Endothelial cell of umbilical vein (primary cell): ENCODE data around the gene BNIPL. TPM values are rescaled to one million over a fixed set of nuclear protein-coding genes. Genes with fewer than 3 reads are reported as not detected.

ENCODE experiments used
- BruUV-seq: library from RNA; stranded (reverse); fragments of 400-500 nt; replicated peaks from 2 replicates; lab custom pipeline; 2021; lab: Mats Ljungman, UMichigan
- CTCF ChIA-PET: fragments of 300-600, 350-600 bp; sonication (Branson Sonifier 250); formaldehyde crosslinking; loops from one replicate; lab custom pipeline; 2021; ENCODE audit warnings: antibody characterized with exemption, inconsistent platforms; lab: Charles Lee
- POLR2A ChIA-PET: fragments of 300-600, 350-600 bp; sonication (Branson Sonifier 250); formaldehyde crosslinking; loops from one replicate; lab custom pipeline; 2021; ENCODE audit warnings: antibody characterized with exemption, inconsistent platforms; lab: Charles Lee
- DNase-seq: peaks from one replicate; pipeline ENCODE4 v3.0.0-alpha.2; 2011; ENCODE audit warnings: low read depth, low spot score
- FAIRE-seq: peaks from 2 replicates; lab custom pipeline; 2011; peaks lifted over from hg19 to GRCh38; lab: Jason Lieb, UNC
- H2AFZ ChIP-seq: 2 replicates; pipeline ENCODE4 v1.6.0; 2012; ENCODE audit warnings: low read depth, low read length, control low read depth, inconsistent platforms
- H3K27ac ChIP-seq: 2 replicates; pipeline ENCODE4 v1.5.1; 2011; ENCODE audit warnings: low read depth, mild to moderate bottlenecking, control low read depth, low read length, moderate library complexity; ENCODE audit not compliant: insufficient read depth
- H3K27me3 ChIP-seq, 2 experiments: 2 replicates each; pipeline versions ENCODE4 v1.6.0 to v1.6.1; 2011; ENCODE audit warnings: low read length in 2 of 2, mixed read lengths in 1 of 2; ENCODE audit not compliant: control insufficient read depth in 2 of 2, insufficient read depth in 2 of 2
- H3K36me3 ChIP-seq, 2 experiments: 2 replicates in 1 of 2; 3 replicates in 1 of 2; pipeline ENCODE4 v1.5.1; 2011; ENCODE audit warnings: low read length in 2 of 2, mild to moderate bottlenecking in 1 of 2, moderate library complexity in 1 of 2; ENCODE audit not compliant: control insufficient read depth in 2 of 2, insufficient read depth in 2 of 2; ENCODE audit errors: extremely low read depth in 1 of 2
- H3K4me1 ChIP-seq: 3 replicates; pipeline ENCODE4 v1.5.1; 2011; ENCODE audit warnings: mild to moderate bottlenecking, low read length; ENCODE audit not compliant: control insufficient read depth, insufficient read depth; ENCODE audit errors: extremely low read depth
- H3K4me2 ChIP-seq: 2 replicates; pipeline ENCODE4 v1.6.1; 2011; ENCODE audit warnings: low read length, control low read depth, mixed read lengths; ENCODE audit not compliant: insufficient read depth
- H3K4me3 ChIP-seq, 3 experiments: fragments of 200-600 bp in 1 of 3; sonication (generic), shearing (Covaris generic) in 1 of 3; replicated peaks in 1 of 3; 2 replicates each; pipeline ENCODE4 v1.5.1; 2011 to 2016; ENCODE audit warnings: control low read depth in 3 of 3, low read length in 3 of 3, mild to moderate bottlenecking in 2 of 3, inconsistent platforms in 1 of 3, low read depth in 1 of 3, moderate library complexity in 1 of 3; ENCODE audit not compliant: insufficient read depth in 1 of 3
- H3K79me2 ChIP-seq: 2 replicates; pipeline ENCODE4 v1.6.0; 2012; ENCODE audit warnings: low read length, inconsistent platforms; ENCODE audit not compliant: control insufficient read depth, insufficient read depth
- H3K9ac ChIP-seq: replicated peaks from 2 replicates; pipeline ENCODE3; 2011; ENCODE audit warnings: low read length, control low read depth; ENCODE audit not compliant: insufficient read depth; ENCODE audit errors: extremely low read depth
- H3K9me1 ChIP-seq: replicated peaks from 3 replicates; pipeline ENCODE4 v1.6.0; 2011; ENCODE audit warnings: mild to moderate bottlenecking, low read length; ENCODE audit not compliant: control insufficient read depth, insufficient read depth; ENCODE audit errors: extremely low read depth
- H3K9me3 ChIP-seq: replicated peaks from 2 replicates; pipeline ENCODE4 v1.5.1; 2012; ENCODE audit warnings: low read length, inconsistent platforms; ENCODE audit not compliant: control insufficient read depth, insufficient read depth
- H4K20me1 ChIP-seq: replicated peaks from 2 replicates; pipeline ENCODE3; 2011; ENCODE audit warnings: mild to moderate bottlenecking, low read length; ENCODE audit not compliant: control insufficient read depth, insufficient read depth; ENCODE audit errors: extremely low read depth
- EZH2 ChIP-seq: IDR thresholded peaks from 2 replicates; pipeline ENCODE4 v1.6.1; 2012; ENCODE audit warnings: borderline replicate concordance, low read depth, mild to moderate bottlenecking, moderate library complexity, low read length, inconsistent platforms; ENCODE audit not compliant: severe bottlenecking
- FOS ChIP-seq: IDR thresholded peaks from 2 replicates; pipeline ENCODE4 v1.6.1; 2011; ENCODE audit warnings: mild to moderate bottlenecking, low read length, moderate library complexity, borderline replicate concordance; ENCODE audit not compliant: insufficient read depth
- GATA2 ChIP-seq: IDR thresholded peaks from 2 replicates; pipeline ENCODE4 v1.7.0; 2011; ENCODE audit warnings: low read depth, mild to moderate bottlenecking, moderate library complexity, mixed read lengths, low read length; ENCODE audit not compliant: insufficient read length, insufficient read depth
- JUN ChIP-seq: IDR thresholded peaks from 2 replicates; pipeline ENCODE4 v1.6.1; 2011; ENCODE audit warnings: borderline replicate concordance, low read depth; ENCODE audit not compliant: insufficient read length, insufficient read depth
- MYC ChIP-seq: IDR thresholded peaks from one replicate; pipeline ENCODE4 v1.6.1; 2011; ENCODE audit warnings: mild to moderate bottlenecking, low read depth, low read length
- POLR2A ChIP-seq: IDR thresholded peaks from 2 replicates; pipeline ENCODE4 v1.6.1; 2012; ENCODE audit warnings: low read depth, mild to moderate bottlenecking, control low read depth, low read length
- POLR2AphosphoS5 ChIP-seq: IDR thresholded peaks from 2 replicates; pipeline ENCODE4 v1.6.1; 2012; ENCODE audit warnings: low read depth, mild to moderate bottlenecking, control low read depth, low read length, moderate library complexity; ENCODE audit not compliant: insufficient read depth
- dilution Hi-C: fragments of 300-500 bp; cut with MboI; formaldehyde crosslinking; loops from one replicate; pipeline ENCODE4 v1.15.0; 2019; ENCODE audit warnings: low sequenced_read_pairs; ENCODE audit not compliant: extremely low pct_ligation_motif_present
- intact Hi-C: fragments of 100-400 bp; cut with micrococcal nuclease; formaldehyde crosslinking; loops from one replicate; pipeline ENCODE4 v1.10.0; 2022
- polyA plus RNA-seq, 4 experiments: library from polyadenylated mRNA; depleted of rRNA in 3 of 4; stranded (reverse) in 3 of 4; unstranded in 1 of 4; fragments of >200 nt; gene quantifications; 2 replicates each; pipeline versions ENCODE4 v1.2.1 to v1.2.3, GENCODE V29; 2011 to 2012; ENCODE audit warnings: missing spikeins in 1 of 4
- total RNA-seq: library from RNA; stranded (reverse); gene quantifications from 2 replicates; pipeline ENCODE4 v1.2.3, GENCODE V29; 2021
- TF ChIP-seq, protein P1 (sequence below): IDR thresholded peaks from 2 replicates; pipeline ENCODE4 v1.6.1; 2011; ENCODE audit not compliant: insufficient read depth, insufficient read length

BNIPL gene
- total and polyA plus RNA-seq, 2 donors (not counting 3 experiments of a cell fraction or from before 2014, with no cell fraction given) = 0.26 to 0.42 TPM

DNA sequence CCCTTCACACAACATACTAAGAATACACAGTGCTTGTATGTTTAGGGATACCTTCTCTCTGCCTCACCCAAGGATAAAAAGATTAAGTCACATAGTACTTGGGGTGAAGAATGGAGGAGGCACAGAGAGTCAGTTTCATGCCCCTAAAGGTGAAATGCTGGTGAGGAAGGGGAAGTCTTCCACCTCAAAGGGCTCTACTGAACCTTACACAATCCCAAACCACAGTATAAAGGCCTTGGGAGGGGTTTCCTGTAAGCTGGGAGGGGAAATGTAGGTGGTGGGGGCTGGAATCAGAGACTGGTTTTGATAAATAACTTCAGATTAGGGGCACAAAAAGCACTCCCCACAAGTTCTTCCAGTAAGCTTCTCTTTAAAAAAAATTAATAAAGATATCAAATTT, 33.2 kb upstream of the BNIPL start:
- no peaks in the 10 kb centered on the region for H3K9me1 ChIP-seq
- intact Hi-C loops (no loop called here), dilution Hi-C loops (no loop called here)
- no TSS peak for BruUV-seq
- no peaks in the 10 kb centered on the region for H3K27me3 ChIP-seq
- no peaks in the 10 kb centered on the region for H4K20me1 ChIP-seq
- H2AFZ ChIP-seq = no peak overlapping the region
- TF ChIP-seq, protein P1, sequence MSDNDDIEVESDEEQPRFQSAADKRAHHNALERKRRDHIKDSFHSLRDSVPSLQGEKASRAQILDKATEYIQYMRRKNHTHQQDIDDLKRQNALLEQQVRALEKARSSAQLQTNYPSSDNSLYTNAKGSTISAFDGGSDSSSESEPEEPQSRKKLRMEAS = no peak
- no peak for TF ChIP-seq GATA2
- peaks cover 32% of the 10 kb centered on the region for H3K4me1 ChIP-seq
- H3K9me3 ChIP-seq = no peaks in the 10 kb centered on the region
- CTCF ChIA-PET = interaction anchor here (12.3 kb wide), 1 partner anchor 22 kb away, joined by 278 read pairs; the partner anchor contains the start of genes ANXA9 and CERS2
- no peak overlapping the region for H3K4me3 ChIP-seq
- H3K9ac ChIP-seq = no peak overlapping the region
- H3K27ac ChIP-seq = no peak overlapping the region
- H3K36me3 ChIP-seq = no peaks in the 10 kb centered on the region
- FAIRE-seq (no peak), DNase-seq (no peak)
- no peak overlapping the region for H3K4me2 ChIP-seq
- no peaks in the 10 kb centered on the region for H3K79me2 ChIP-seq
- POLR2A ChIA-PET = no interaction called here

- Histone ChIP-seq H3K4me1 (peaks cover 28% of the 10 kb centered on the region), H3K36me3 (no peaks in the 10 kb centered on the region), H3K27me3 (no peaks in the 10 kb centered on the region), H3K9me1 (no peaks in the 10 kb centered on the region), H3K4me3 (peak overlapping the region; percentile 35 to 51 (median 43)), H4K20me1 (no peaks in the 10 kb centered on the region), H3K27ac (no peak overlapping the region), H3K4me2 (peak overlapping the region; percentile 87), H3K9me3 (no peaks in the 10 kb centered on the region), H3K9ac (peak overlapping the region; percentile 89), H3K79me2 (no peaks in the 10 kb centered on the region), H2AFZ (peak overlapping the region; percentile 95)
- dilution Hi-C loops (no loop called here), intact Hi-C loops (loop anchor here (1.0 kb wide), 1 partner anchor 27 kb away; no protein-coding TSS in a partner anchor)
- DNase-seq (peak; percentile 25), FAIRE-seq (no peak)
- BruUV-seq = no TSS peak
- POLR2A ChIA-PET = interaction anchor here (0.6 to 1.7 kb wide), 6 partner anchors 8 to 64 kb away, joined by 3 to 6 read pairs (median 4); no protein-coding TSS in a partner anchor
- no peak for TF ChIP-seq FOS
- no peak for TF ChIP-seq MYC
- no peak for TF ChIP-seq GATA2
- no peak for TF ChIP-seq EZH2
- no peak for TF ChIP-seq POLR2AphosphoS5
- TF ChIP-seq, protein P1 = no peak
- no peak for TF ChIP-seq JUN
- no peak for TF ChIP-seq POLR2A
- CTCF ChIA-PET = interaction anchor here (0.9 to 3.7 kb wide), 31 partner anchors 9 to 447 kb away, joined by 3 to 127 read pairs (median 5); partner anchors contain the start of genes ANXA9, C1orf56, CDC42SE1 and CERS2
These were observed 30.6 kb upstream of the BNIPL start for GRCh38 chr1:151005729-151006319.
